ENCODE measurements around the gene PAPPA. TPM values are rescaled to one million over a fixed set of nuclear protein-coding genes. Genes with fewer than 3 reads are reported as not detected.

Gene PAPPA
- polyA plus RNA-seq, 1 of the 3 experiments (the other 2 are of a cell fraction): 44.5 TPM

- Histone ChIP-seq H3K9me3 (no peaks in the 10 kb centered on the region), H3K27ac (ENCODE audit: low read depth in 2 of 2, low read length in 1 of 2) (peak overlapping the region in 1 of 2 experiments; percentile 87; a peak in 2 of 4 replicates), H3K27me3 (ENCODE audit: insufficient read depth) (no peaks in the 10 kb centered on the region), H3K4me2 (0 out of 2 replicates have a peak overlapping the region, but pooled peaks have one; percentile 22), H4K20me1 (ENCODE audit: insufficient read depth) (peaks cover 77% of the 10 kb centered on the region), H3K9ac (no peak overlapping the region), H3K79me2 (ENCODE audit: insufficient read depth) (peaks cover 97% of the 10 kb centered on the region), H3K4me3 (ENCODE audit: low read depth in 2 of 2, low read length in 1 of 2) (no peak overlapping the region; a peak in 1 of 4 replicates), H3K36me3 (replicated peaks in 1 of 2; ENCODE audit: control insufficient read depth in 1 of 2, insufficient read depth in 2 of 2, low read length in 1 of 2) (peaks cover 19 to 62% of the 10 kb centered on the region in 2 experiments), H3K4me1 (ENCODE audit: control insufficient read depth in 1 of 2, insufficient read depth in 2 of 2, low read depth in 1 of 2, low read length in 1 of 2) (peaks cover 0 to 47% of the 10 kb centered on the region in 2 experiments; a peak in 2 of 4 replicates), H3K9me2 (no peaks in the 10 kb centered on the region), H3F3A (replicated peaks; ENCODE audit: insufficient read depth) (peaks cover 44% of the 10 kb centered on the region), H2AFZ (ENCODE audit: low read depth) (no peak overlapping the region)
- no peak for TF ChIP-seq MAX (IDR thresholded peaks at IDR 0.05; ENCODE audit: low read depth)
- TF ChIP-seq JUND (IDR thresholded peaks at IDR 0.05): no peak
- TF ChIP-seq MXI1 (IDR thresholded peaks at IDR 0.05; ENCODE audit: low read depth, low read length): no peak
- TF ChIP-seq GABPA (IDR thresholded peaks at IDR 0.05; ENCODE audit: low read depth): no peak
- TF ChIP-seq GATA2 (CRISPR knock-in tag; IDR thresholded peaks at IDR 0.05): no peak
- no peak for TF ChIP-seq USF1 (IDR thresholded peaks at IDR 0.05; ENCODE audit: borderline replicate concordance, low read depth)
- no peak for TF ChIP-seq ZBTB33 (IDR thresholded peaks at IDR 0.05; ENCODE audit: borderline replicate concordance, low read depth)
- TF ChIP-seq RAD21 (IDR thresholded peaks at IDR 0.05; ENCODE audit: low read length): no peak
- no peak for TF ChIP-seq PBX3 (IDR thresholded peaks at IDR 0.05)
- no peak for TF ChIP-seq RXRA (IDR thresholded peaks at IDR 0.05; ENCODE audit: borderline replicate concordance, low read depth)
- TF ChIP-seq FOXM1 (IDR thresholded peaks at IDR 0.05; ENCODE audit: low read depth): no peak
- TF ChIP-seq FOSL2 (IDR thresholded peaks at IDR 0.05; ENCODE audit: borderline replicate concordance, low read depth): no peak
- TF ChIP-seq REST (IDR thresholded peaks at IDR 0.05; ENCODE audit: low read depth, low read length): no peak
- ChIA-PET CTCF (no interaction called here), POLR2A (no interaction called here)
- WGBS (ENCODE audit: low lambda C conversion rate): 91% methylated on average over 5 of the region's 5 CpGs
- no peak for DNase-seq
Measured at GRCh38 chr9:116189683-116190082, 36.1 kb downstream of the PAPPA start.
